CD4-positive, alpha-beta T cell treated with Interleukin-2 at 100 ng/mL for 4 hours (primary cell): ENCODE data around the gene BEND4.
"Not testable (repeated sequence)": the region's sequence is repeated elsewhere in the genome, so short reads cannot be mapped to it uniquely, and the experiment has no call there.

ENCODE experiments used
- DNase-seq: peaks from one replicate; pipeline ENCODE4 v3.0.0-alpha.2; 2020; ENCODE audit warnings: low spot score

Gene BEND4

GRCh38 chr4:42152507-42153504, at the start of gene BEND4:
Gene BEND4, minus strand, starts transcription at chr4:42152655. Its CDS starts 512 bp downstream, at chr4:42152143.
- no peak for DNase-seq

- DNase-seq, result no peak
Measured at GRCh38 chr4:42197341-42197740, 44.9 kb upstream of the BEND4 start.

GRCh38 chr4:42172921-42173320, 20.5 kb upstream of the BEND4 start:
- DNase-seq, result no peak

- DNase-seq, result no peak
Measured at GRCh38 chr4:42172128-42172790, 19.8 kb upstream of the BEND4 start.

GRCh38 chr4:42167709-42168108, 15.3 kb upstream of the BEND4 start:
- no peak for DNase-seq

- not testable (repeated sequence) for DNase-seq
Measured at GRCh38 chr4:42166186-42166585, 13.7 kb upstream of the BEND4 start.

- no peak for DNase-seq
Measured at GRCh38 chr4:42159271-42160001, 7.0 kb upstream of the BEND4 start.

- peak; percentile 8 for DNase-seq
Measured at GRCh38 chr4:42151568-42152506, 618 bp downstream of the BEND4 start.

GRCh38 chr4:42150653-42151567, 1.5 kb downstream of the BEND4 start:
- no peak for DNase-seq

- no peak for DNase-seq
Measured at GRCh38 chr4:42149004-42149403, 3.5 kb downstream of the BEND4 start.

- no peak for DNase-seq
Measured at GRCh38 chr4:42148425-42148824, 4.0 kb downstream of the BEND4 start.

- DNase-seq, result no peak
Measured at GRCh38 chr4:42144028-42144427, 8.4 kb downstream of the BEND4 start.

GRCh38 chr4:42142591-42142990, 9.9 kb downstream of the BEND4 start:
- no peak for DNase-seq

- no peak for DNase-seq
Measured at GRCh38 chr4:42136371-42136770, 16.1 kb downstream of the BEND4 start.

- DNase-seq, result no peak
Measured at GRCh38 chr4:42133006-42133405, 19.4 kb downstream of the BEND4 start.

- no peak for DNase-seq
Measured at GRCh38 chr4:42132099-42132498, 20.4 kb downstream of the BEND4 start.

GRCh38 chr4:42123071-42123644, 29.3 kb downstream of the BEND4 start:
- no peak for DNase-seq

- no peak for DNase-seq
Measured at GRCh38 chr4:42122237-42122636, 30.2 kb downstream of the BEND4 start.

GRCh38 chr4:42119886-42120285, 32.6 kb downstream of the BEND4 start:
- DNase-seq, result no peak

- DNase-seq, result no peak
Measured at GRCh38 chr4:42112846-42113245, 39.6 kb downstream of the BEND4 start.
